ENCODE data around the gene TMEM91. TPM values are rescaled to one million over a fixed set of nuclear protein-coding genes. Genes with fewer than 3 reads are reported as not detected.

The TMEM91 gene
- total RNA-seq, 2 experiments from 2014 or later, result 10.7 to 12.7 TPM

GRCh38 chr19:41328842-41329225 is 47.5 kb upstream of the TMEM91 start:
- H3K79me2 ChIP-seq (ENCODE audit: insufficient read depth, low read depth, low read length), result no peaks in the 10 kb centered on the region
- peak overlapping the region; percentile 88 for H3K4me2 ChIP-seq (ENCODE audit: low read length)
- intact Hi-C loops (cut with micrococcal nuclease; ENCODE audit: unreplicated experiment), result no loop called here
- TF ChIP-seq CTCF (conservative IDR thresholded peaks at IDR 0.05; ENCODE audit: low read length), result no peak
- no peak for TF ChIP-seq EZH2phosphoT487 (IDR thresholded peaks at IDR 0.05; ENCODE audit: borderline replicate concordance, low read depth, low read length)
- peak overlapping the region; percentile 61 for H3K4me3 ChIP-seq (ENCODE audit: low read depth, low read length, poor library complexity, severe bottlenecking)
- no peak for DNase-seq (ENCODE audit: low spot score)
- no peaks in the 10 kb centered on the region for H3K9me2 ChIP-seq (ENCODE audit: insufficient read depth, low read length)
- peaks cover 60% of the 10 kb centered on the region for H3K36me3 ChIP-seq (ENCODE audit: insufficient read depth, low read length)
- peak overlapping the region; percentile 79 for H3K27ac ChIP-seq (ENCODE audit: low read depth, low read length, poor library complexity, severe bottlenecking)
- H4K20me1 ChIP-seq (ENCODE audit: insufficient read depth, low read length), result no peaks in the 10 kb centered on the region
- H2AFZ ChIP-seq (ENCODE audit: low read length), result no peak overlapping the region
- ChIA-PET POLR2A (no interaction called here), CTCF (ENCODE audit: unreplicated experiment) (interaction anchor here (0.6 kb wide), 1 partner anchor 59 kb away, joined by 5 read pairs; no protein-coding TSS in a partner anchor)
- H3K4me1 ChIP-seq (ENCODE audit: insufficient read depth, low read length, poor library complexity, severe bottlenecking), result peaks cover 53% of the 10 kb centered on the region
- no peaks in the 10 kb centered on the region for H3K9me3 ChIP-seq (ENCODE audit: low read length)
- BruUV-seq (replicated peaks), result no TSS peak

GRCh38 chr19:41330481-41330880 is 45.9 kb upstream of the TMEM91 start:
- no peak for DNase-seq (ENCODE audit: low spot score)
- TF ChIP-seq EZH2phosphoT487 (IDR thresholded peaks at IDR 0.05; ENCODE audit: borderline replicate concordance, low read depth, low read length) (no peak), CTCF (conservative IDR thresholded peaks at IDR 0.05; ENCODE audit: low read length) (no peak)
- no peaks in the 10 kb centered on the region for H3K9me3 ChIP-seq (ENCODE audit: low read length)
- no peak overlapping the region for H3K4me2 ChIP-seq (ENCODE audit: low read length)
- peaks cover 40% of the 10 kb centered on the region for H3K4me1 ChIP-seq (ENCODE audit: insufficient read depth, low read length, poor library complexity, severe bottlenecking)
- H3K79me2 ChIP-seq (ENCODE audit: insufficient read depth, low read depth, low read length), result no peaks in the 10 kb centered on the region
- ChIA-PET POLR2A (no interaction called here), CTCF (ENCODE audit: unreplicated experiment) (no interaction called here)
- no TSS peak for BruUV-seq (replicated peaks)
- H4K20me1 ChIP-seq (ENCODE audit: insufficient read depth, low read length), result no peaks in the 10 kb centered on the region
- intact Hi-C loops (cut with micrococcal nuclease; ENCODE audit: unreplicated experiment), result no loop called here
- H2AFZ ChIP-seq (ENCODE audit: low read length), result no peak overlapping the region
- no peak overlapping the region for H3K27ac ChIP-seq (ENCODE audit: low read depth, low read length, poor library complexity, severe bottlenecking)
- H3K36me3 ChIP-seq (ENCODE audit: insufficient read depth, low read length), result peaks cover 66% of the 10 kb centered on the region
- no peaks in the 10 kb centered on the region for H3K9me2 ChIP-seq (ENCODE audit: insufficient read depth, low read length)
- no peak overlapping the region for H3K4me3 ChIP-seq (ENCODE audit: low read depth, low read length, poor library complexity, severe bottlenecking)

- no TSS peak for BruUV-seq (replicated peaks)
- ChIA-PET CTCF (ENCODE audit: unreplicated experiment) (no interaction called here), POLR2A (no interaction called here)
- no peaks in the 10 kb centered on the region for H3K9me3 ChIP-seq (ENCODE audit: low read length)
- H3K4me2 ChIP-seq (ENCODE audit: low read length), result no peak overlapping the region
- H2AFZ ChIP-seq (ENCODE audit: low read length), result no peak overlapping the region
- peaks cover 34% of the 10 kb centered on the region for H3K4me1 ChIP-seq (ENCODE audit: insufficient read depth, low read length, poor library complexity, severe bottlenecking)
- H3K4me3 ChIP-seq (ENCODE audit: low read depth, low read length, poor library complexity, severe bottlenecking), result no peak overlapping the region
- peaks cover 72% of the 10 kb centered on the region for H3K36me3 ChIP-seq (ENCODE audit: insufficient read depth, low read length)
- DNase-seq (ENCODE audit: low spot score), result no peak
- intact Hi-C loops (cut with micrococcal nuclease; ENCODE audit: unreplicated experiment), result no loop called here
- no peak overlapping the region for H3K27ac ChIP-seq (ENCODE audit: low read depth, low read length, poor library complexity, severe bottlenecking)
- no peaks in the 10 kb centered on the region for H3K79me2 ChIP-seq (ENCODE audit: insufficient read depth, low read depth, low read length)
- no peaks in the 10 kb centered on the region for H3K9me2 ChIP-seq (ENCODE audit: insufficient read depth, low read length)
- H4K20me1 ChIP-seq (ENCODE audit: insufficient read depth, low read length), result no peaks in the 10 kb centered on the region
- TF ChIP-seq CTCF (conservative IDR thresholded peaks at IDR 0.05; ENCODE audit: low read length) (no peak), EZH2phosphoT487 (IDR thresholded peaks at IDR 0.05; ENCODE audit: borderline replicate concordance, low read depth, low read length) (no peak)
Observed at GRCh38 chr19:41330946-41331678, 45.2 kb upstream of the TMEM91 start.
